H1 (cell line): ENCODE measurements around the gene ELL. TPM values are rescaled to one million over a fixed set of nuclear protein-coding genes. Genes with fewer than 3 reads are reported as not detected.

Experiments
- CTCF ChIA-PET: fragments of 300-600 bp; sonication (Branson Sonifier 250); formaldehyde crosslinking; loops from one replicate; lab custom pipeline; 2021; ENCODE audit not compliant: partially characterized antibody; lab: Charles Lee
- POLR2A ChIA-PET: fragments of 300-600 bp; sonication (Branson Sonifier 250); formaldehyde crosslinking; loops from one replicate; lab custom pipeline; 2021; ENCODE audit warnings: inconsistent platforms; ENCODE audit not compliant: partially characterized antibody; lab: Charles Lee
- DNase-seq, 2 experiments: peaks; one replicate each; pipeline versions ENCODE4 v3.0.0 to v3.0.0-alpha.2; 2010 to 2022; ENCODE audit warnings: low spot score in 2 of 2, low read depth in 1 of 2, mixed read lengths in 1 of 2
- FAIRE-seq: peaks from 2 replicates; lab custom pipeline; 2011; peaks lifted over from hg19 to GRCh38; lab: Jason Lieb, UNC
- H2AFZ ChIP-seq: 2 replicates; pipeline ENCODE4 v1.8.1; 2012; ENCODE audit warnings: low read length, inconsistent platforms
- H2AK5ac ChIP-seq: 2 replicates; pipeline ENCODE4 v1.6.1; 2013; ENCODE audit warnings: low read depth, low read length
- H2BK120ac ChIP-seq: replicated peaks from 2 replicates; pipeline ENCODE3; 2013; ENCODE audit warnings: low read depth, low read length, inconsistent platforms
- H2BK12ac ChIP-seq: 2 replicates; pipeline ENCODE4 v1.6.1; 2013; ENCODE audit warnings: low read depth, low read length
- H2BK15ac ChIP-seq: 2 replicates; pipeline ENCODE4 v1.6.1; 2013; ENCODE audit warnings: low read length
- H2BK20ac ChIP-seq: 2 replicates; pipeline ENCODE4 v1.6.1; 2013; ENCODE audit warnings: low read length
- H2BK5ac ChIP-seq: 2 replicates; pipeline ENCODE4 v1.6.1; 2013; ENCODE audit warnings: low read depth, low read length
- H3K14ac ChIP-seq: 2 replicates; pipeline ENCODE4 v1.6.1; 2013; ENCODE audit warnings: inconsistent platforms; ENCODE audit not compliant: insufficient read length
- H3K18ac ChIP-seq: 2 replicates; pipeline ENCODE4 v1.6.1; 2013; ENCODE audit warnings: low read length; ENCODE audit errors: extremely low read depth
- H3K23ac ChIP-seq: 2 replicates; pipeline ENCODE4 v1.6.1; 2013; ENCODE audit warnings: inconsistent platforms; ENCODE audit not compliant: insufficient read length
- H3K23me2 ChIP-seq: 2 replicates; pipeline ENCODE4 v1.6.1; 2013; ENCODE audit warnings: low read depth, low read length
- H3K27ac ChIP-seq: 2 replicates; pipeline ENCODE4 v1.6.1; 2011; ENCODE audit warnings: low read depth, low read length, inconsistent platforms
- H3K27me3 ChIP-seq, 4 experiments: replicated peaks in 1 of 4; 1 replicate in 1 of 4; 2 replicates in 3 of 4; pipeline versions ENCODE4 v1.6.1 to v1.8.1; 2011 to 2013; ENCODE audit warnings: low read length in 3 of 4, mild to moderate bottlenecking in 3 of 4, inconsistent platforms in 2 of 4, mixed read lengths in 2 of 4, moderate library complexity in 1 of 4; ENCODE audit not compliant: control insufficient read depth in 3 of 4, insufficient read depth in 3 of 4; ENCODE audit errors: extremely low read depth in 1 of 4
- H3K36me3 ChIP-seq, 4 experiments: 2 replicates each; pipeline versions ENCODE4 v1.6.1 to v1.8.1; 2011 to 2013; ENCODE audit warnings: mild to moderate bottlenecking in 4 of 4, low read length in 3 of 4, moderate library complexity in 2 of 4, control low read depth in 1 of 4, inconsistent platforms in 1 of 4; ENCODE audit not compliant: insufficient read depth in 4 of 4, control insufficient read depth in 2 of 4
- H3K4ac ChIP-seq: replicated peaks from 2 replicates; pipeline ENCODE3; 2013; ENCODE audit warnings: low read length, low read depth, mixed read lengths, inconsistent platforms; ENCODE audit not compliant: insufficient read length
- H3K4me1 ChIP-seq, 4 experiments: replicated peaks in 1 of 4; 1 replicate in 1 of 4; 2 replicates in 3 of 4; pipeline versions ENCODE4 v1.6.1 to v1.8.1; 2011 to 2013; ENCODE audit warnings: low read length in 3 of 4, inconsistent platforms in 2 of 4, mixed read lengths in 1 of 4; ENCODE audit not compliant: insufficient read depth in 4 of 4, control insufficient read depth in 3 of 4
- H3K4me2 ChIP-seq, 2 experiments: 2 replicates each; pipeline versions ENCODE4 v1.6.1 to v1.8.1; 2011 to 2013; ENCODE audit warnings: low read depth in 2 of 2, low read length in 2 of 2, control low read depth in 1 of 2, inconsistent platforms in 1 of 2, mild to moderate bottlenecking in 1 of 2; ENCODE audit not compliant: insufficient read depth in 1 of 2
- H3K4me3 ChIP-seq, 4 experiments: fragments of 200-600, 300-600 bp in 1 of 4; sonication (generic), shearing (Covaris generic), sonication (Bioruptor Twin) in 1 of 4; 2 replicates each; pipeline versions ENCODE4 v1.5.1 to v1.8.1; 2011 to 2016; ENCODE audit warnings: low read length in 4 of 4, low read depth in 3 of 4, control low read depth in 2 of 4, inconsistent platforms in 2 of 4, mild to moderate bottlenecking in 2 of 4, mixed read lengths in 1 of 4, moderate library complexity in 1 of 4; ENCODE audit not compliant: insufficient read depth in 2 of 4; ENCODE audit errors: extremely low read depth in 1 of 4
- H3K56ac ChIP-seq: replicated peaks from 2 replicates; pipeline ENCODE3; 2013; ENCODE audit warnings: low read depth, mild to moderate bottlenecking, mixed read lengths, low read length, inconsistent platforms; ENCODE audit not compliant: insufficient read length
- H3K79me1 ChIP-seq: 2 replicates; pipeline ENCODE4 v1.6.1; 2013; ENCODE audit warnings: low read depth, low read length, control low read depth
- H3K79me2 ChIP-seq, 2 experiments: 2 replicates each; pipeline versions ENCODE4 v1.6.1 to v1.8.1; 2012 to 2013; ENCODE audit warnings: low read length in 2 of 2, mild to moderate bottlenecking in 2 of 2, inconsistent platforms in 1 of 2; ENCODE audit not compliant: insufficient read depth in 2 of 2, control insufficient read depth in 1 of 2
- H3K9ac ChIP-seq, 4 experiments: replicated peaks in 1 of 4; 1 replicate in 1 of 4; 2 replicates in 3 of 4; pipeline versions ENCODE4 v1.6.1 to v1.8.1; 2011 to 2013; ENCODE audit warnings: low read depth in 3 of 4, low read length in 3 of 4, control low read depth in 2 of 4, mild to moderate bottlenecking in 2 of 4, moderate library complexity in 2 of 4, inconsistent platforms in 1 of 4; ENCODE audit errors: extremely low read depth in 1 of 4
- H3K9me3 ChIP-seq, 2 experiments: 2 replicates each; pipeline versions ENCODE4 v1.6.1 to v1.8.1; 2012 to 2013; ENCODE audit warnings: mild to moderate bottlenecking in 2 of 2, moderate library complexity in 2 of 2, control low read depth in 1 of 2, inconsistent platforms in 1 of 2, low read depth in 1 of 2, low read length in 1 of 2, mixed read lengths in 1 of 2; ENCODE audit not compliant: insufficient read depth in 2 of 2
- H4K20me1 ChIP-seq, 2 experiments: replicated peaks in 1 of 2; 2 replicates each; pipeline versions ENCODE3 to v1.8.1; 2011 to 2013; ENCODE audit warnings: inconsistent platforms in 2 of 2, low read length in 2 of 2, mild to moderate bottlenecking in 1 of 2; ENCODE audit not compliant: insufficient read depth in 2 of 2, control insufficient read depth in 1 of 2
- H4K5ac ChIP-seq: 2 replicates; pipeline ENCODE4 v1.6.1; 2013; ENCODE audit warnings: low read length, low read depth, mixed read lengths, inconsistent platforms; ENCODE audit not compliant: insufficient read length
- H4K8ac ChIP-seq: 2 replicates; pipeline ENCODE4 v1.8.0; 2013; ENCODE audit warnings: mild to moderate bottlenecking, moderate library complexity, low read length, inconsistent platforms; ENCODE audit not compliant: insufficient read depth; ENCODE audit errors: extremely low read depth
- H4K91ac ChIP-seq: replicated peaks from 2 replicates; pipeline ENCODE3; 2013; ENCODE audit warnings: low read length, mixed read lengths, inconsistent platforms; ENCODE audit not compliant: insufficient read length
- PHF8 ChIP-seq: fragments of 200-600 bp; sonication (generic); conservative IDR thresholded peaks from 2 replicates; pipeline ENCODE4 v1.7.1; 2012; ENCODE audit warnings: low read depth, mild to moderate bottlenecking, inconsistent platforms, low read length, moderate library complexity
- WGBS, 2 experiments: shearing (Covaris generic) in 1 of 2; methylation state at CpG; one replicate each; pipeline versions ENCODE4 v1.1.6 to v1.1.7; 2013 to 2015; ENCODE audit warnings: low lambda C conversion rate in 2 of 2, mixed read lengths in 2 of 2, inconsistent platforms in 1 of 2, low coverage in 1 of 2, missing lambda C conversion rate in 1 of 2; ENCODE audit not compliant: insufficient replicate concordance in 2 of 2, insufficient coverage in 1 of 2, insufficient read length in 1 of 2; ENCODE audit errors: extremely low coverage in 1 of 2, missing lambda C conversion rate in 1 of 2; 5-methylcytosine and 5-hydroxymethylcytosine counted together
- polyA plus RNA-seq, 7 experiments: library from polyadenylated mRNA; depleted of rRNA in 3 of 7; stranded (reverse) in 5 of 7; unstranded in 2 of 7; fragments of >200 nt in 5 of 7; fragments of 200-250 nt in 2 of 7; gene quantifications; 1 replicate in 5 of 7; 2 replicates in 1 of 7; 4 replicates in 1 of 7; pipeline versions ENCODE4 v1.2.1 to v1.2.3, GENCODE V29; 2011 to 2013; ENCODE audit warnings: missing spikeins in 2 of 7, mixed read lengths in 2 of 7
- total RNA-seq: library from RNA; stranded (reverse); fragmentation: NEBNext Ultra II Directional; extraction: Animal tissue kit (Norgen Biotek cat#: 25700); gene quantifications from 2 replicates; pipeline ENCODE4 v1.2.1, GENCODE V29; 2021
- TF ChIP-seq, protein P1 (sequence below): IDR thresholded peaks from 2 replicates; pipeline ENCODE4 v1.6.1; 2011; ENCODE audit warnings: low read depth, mild to moderate bottlenecking, low read length; ENCODE audit not compliant: insufficient read depth

Gene ELL
- total and polyA plus RNA-seq, 2 of the 8 experiments (the other 6 are each of a cell fraction or from before 2014, with no cell fraction given): 5.2 to 10.5 TPM

DNA sequence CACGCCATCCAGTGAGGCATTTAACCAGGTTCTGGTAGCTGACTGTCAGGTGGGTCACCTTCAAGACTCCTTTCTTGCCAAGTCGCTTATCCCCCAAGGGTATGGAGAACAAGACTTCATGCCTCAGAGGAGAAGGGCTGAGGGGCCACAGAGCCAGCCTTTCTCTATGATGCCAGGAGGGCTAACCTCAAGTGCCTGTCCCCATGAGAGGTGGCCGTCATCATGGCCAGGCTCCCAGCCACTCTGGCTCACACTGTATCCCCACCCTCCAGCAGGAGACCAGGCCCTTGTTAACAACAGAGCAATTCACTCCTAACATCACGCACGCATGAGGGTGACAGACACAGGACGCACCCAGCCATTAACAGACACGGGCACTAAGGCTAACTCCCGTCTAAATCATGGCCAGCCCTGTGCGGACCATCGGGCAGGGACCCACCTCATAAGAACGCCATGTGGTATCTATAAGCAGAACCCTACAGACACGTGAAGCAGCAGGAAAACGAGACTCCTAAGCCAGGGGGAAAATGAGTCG, 45.3 kb downstream of the ELL start:
- H4K20me1 ChIP-seq: peaks cover 2 to 22% of the 10 kb centered on the region in 2 experiments
- no peak overlapping the region for H3K9ac ChIP-seq
- peak overlapping the region; percentile 63 for H4K8ac ChIP-seq
- CTCF ChIA-PET: interaction anchor here (0.6 to 11.1 kb wide), 7 partner anchors 12 to 321 kb away, joined by 3 to 213 read pairs (median 3); no protein-coding TSS in a partner anchor
- no peak overlapping the region for H3K18ac ChIP-seq
- no peak overlapping the region for H3K4me2 ChIP-seq
- H3K27ac ChIP-seq: no peak overlapping the region
- TF ChIP-seq PHF8: no peak
- TF ChIP-seq, protein P1, sequence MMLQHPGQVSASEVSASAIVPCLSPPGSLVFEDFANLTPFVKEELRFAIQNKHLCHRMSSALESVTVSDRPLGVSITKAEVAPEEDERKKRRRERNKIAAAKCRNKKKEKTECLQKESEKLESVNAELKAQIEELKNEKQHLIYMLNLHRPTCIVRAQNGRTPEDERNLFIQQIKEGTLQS: no peak
- peaks cover 0 to 8% of the 10 kb centered on the region in 2 experiments; a peak in 1 of 4 replicates for H3K79me2 ChIP-seq
- H3K79me1 ChIP-seq: peaks cover 13% of the 10 kb centered on the region
- no peak overlapping the region for H2BK12ac ChIP-seq
- peak overlapping the region; percentile 63 for H2BK5ac ChIP-seq
- POLR2A ChIA-PET: interaction anchor here (1.2 kb wide), 1 partner anchor 19 kb away, joined by 3 read pairs; no protein-coding TSS in a partner anchor
- H2AFZ ChIP-seq: no peak overlapping the region
- H3K4me1 ChIP-seq: no peaks in the 10 kb centered on the region; a peak in 1 of 7 replicates
- DNase-seq (no peak), FAIRE-seq (no peak)
- no peak overlapping the region for H4K5ac ChIP-seq
- H3K23me2 ChIP-seq: no peaks in the 10 kb centered on the region
- H2BK120ac ChIP-seq: no peak overlapping the region
- no peak overlapping the region for H3K23ac ChIP-seq
- H4K91ac ChIP-seq: no peak overlapping the region
- no peak overlapping the region for H3K4ac ChIP-seq
- H3K14ac ChIP-seq: no peak overlapping the region
- H2BK15ac ChIP-seq: peak overlapping the region; percentile 2; the same call in 1 of the 2 replicates
- 0 out of 2 replicates have a peak overlapping the region, but pooled peaks have one; percentile 65 for H2AK5ac ChIP-seq
- H3K56ac ChIP-seq: no peak overlapping the region
- 93% methylated on average over 14 of the region's 14 CpGs; no CpG with 5 or more reads in 1 of the 2 experiments for WGBS, 2 experiments
- H3K4me3 ChIP-seq: no peak overlapping the region
- H2BK20ac ChIP-seq: no peak overlapping the region
- no peaks in the 10 kb centered on the region for H3K36me3 ChIP-seq
- no peaks in the 10 kb centered on the region for H3K27me3 ChIP-seq
- no peaks in the 10 kb centered on the region for H3K9me3 ChIP-seq
